WERI-Rb-1 (cell line): ENCODE data around the gene ARHGEF3.

Experiments used
- DNase-seq: peaks from one replicate; pipeline ENCODE4 v3.0.0-alpha.2; 2020
- H3K27ac ChIP-seq: fragments of 250-450 bp; sonication (Bioruptor Pico); 2 replicates; pipeline ENCODE4 v1.5.1; 2020; ENCODE audit warnings: mild to moderate bottlenecking, moderate library complexity
- H3K27me3 ChIP-seq: fragments of 250-450 bp; sonication (Bioruptor Pico); 2 replicates; pipeline ENCODE4 v1.5.1; 2021; ENCODE audit warnings: mild to moderate bottlenecking, low read depth, moderate library complexity; ENCODE audit not compliant: insufficient read depth, severe bottlenecking
- H3K36me3 ChIP-seq: fragments of 250-450 bp; sonication (Bioruptor Pico); 2 replicates; pipeline ENCODE4 v1.5.1; 2020; ENCODE audit warnings: mild to moderate bottlenecking, moderate library complexity
- H3K4me3 ChIP-seq: 2 replicates; pipeline ENCODE4 v1.5.1; 2011; ENCODE audit warnings: low read depth, mild to moderate bottlenecking, control low read depth, low read length
- H3K9me3 ChIP-seq: fragments of 250-450 bp; sonication (Bioruptor Pico); 2 replicates; pipeline ENCODE4 v1.5.1; 2021; ENCODE audit warnings: mild to moderate bottlenecking, moderate library complexity; ENCODE audit not compliant: severe bottlenecking
- CTCF ChIP-seq: IDR thresholded peaks from 2 replicates; pipeline ENCODE4 v1.5.1; 2011; ENCODE audit warnings: low read depth, mild to moderate bottlenecking, control low read depth, inconsistent platforms, low read length

ARHGEF3 gene

GRCh38 chr3:56691165-56692000 is 110.4 kb downstream of the ARHGEF3 start:
- DNase-seq = no peak
- Histone ChIP-seq H3K27ac (no peak overlapping the region), H3K36me3 (no peaks in the 10 kb centered on the region), H3K9me3 (no peaks in the 10 kb centered on the region), H3K27me3 (no peaks in the 10 kb centered on the region), H3K4me3 (no peak overlapping the region)
- TF ChIP-seq CTCF = no peak

- Histone ChIP-seq H3K27me3 (no peaks in the 10 kb centered on the region), H3K9me3 (no peaks in the 10 kb centered on the region), H3K4me3 (no peak overlapping the region), H3K27ac (no peak overlapping the region), H3K36me3 (no peaks in the 10 kb centered on the region)
- no peak for DNase-seq
- TF ChIP-seq CTCF = no peak
Measured at GRCh38 chr3:56689303-56689702, 112.4 kb downstream of the ARHGEF3 start.

DNA sequence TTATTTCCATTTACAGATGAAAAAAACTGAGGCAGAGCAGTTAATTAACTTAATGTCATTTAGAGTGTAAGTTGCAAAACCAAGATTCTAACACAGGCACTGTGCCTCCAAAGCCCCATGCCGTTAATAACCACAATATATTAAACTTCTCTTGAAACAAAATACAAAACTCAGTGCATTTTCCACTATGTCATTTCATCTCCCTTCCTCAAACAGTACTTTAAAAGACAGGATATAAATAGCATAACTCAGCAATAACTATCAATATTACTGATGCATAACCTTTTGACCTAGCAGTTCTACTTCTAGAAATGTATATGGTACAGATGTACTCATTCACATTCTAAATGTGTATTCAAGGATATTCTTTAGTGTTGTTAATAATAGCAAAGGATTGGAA is 113.6 kb downstream of the ARHGEF3 start:
- H3K27ac ChIP-seq = no peak overlapping the region
- H3K4me3 ChIP-seq = no peak overlapping the region
- DNase-seq = no peak
- TF ChIP-seq CTCF = no peak
- no peaks in the 10 kb centered on the region for H3K27me3 ChIP-seq
- H3K9me3 ChIP-seq = peaks cover 9% of the 10 kb centered on the region
- peaks cover 5% of the 10 kb centered on the region; the same call in 1 of the 2 replicates for H3K36me3 ChIP-seq

GRCh38 chr3:56684029-56684428 is 117.7 kb downstream of the ARHGEF3 start:
- H3K36me3 ChIP-seq = peaks cover 22% of the 10 kb centered on the region
- H3K4me3 ChIP-seq = no peak overlapping the region
- TF ChIP-seq CTCF = no peak
- H3K9me3 ChIP-seq = peaks cover 10% of the 10 kb centered on the region
- DNase-seq = no peak
- no peak overlapping the region for H3K27ac ChIP-seq
- no peaks in the 10 kb centered on the region for H3K27me3 ChIP-seq

DNA sequence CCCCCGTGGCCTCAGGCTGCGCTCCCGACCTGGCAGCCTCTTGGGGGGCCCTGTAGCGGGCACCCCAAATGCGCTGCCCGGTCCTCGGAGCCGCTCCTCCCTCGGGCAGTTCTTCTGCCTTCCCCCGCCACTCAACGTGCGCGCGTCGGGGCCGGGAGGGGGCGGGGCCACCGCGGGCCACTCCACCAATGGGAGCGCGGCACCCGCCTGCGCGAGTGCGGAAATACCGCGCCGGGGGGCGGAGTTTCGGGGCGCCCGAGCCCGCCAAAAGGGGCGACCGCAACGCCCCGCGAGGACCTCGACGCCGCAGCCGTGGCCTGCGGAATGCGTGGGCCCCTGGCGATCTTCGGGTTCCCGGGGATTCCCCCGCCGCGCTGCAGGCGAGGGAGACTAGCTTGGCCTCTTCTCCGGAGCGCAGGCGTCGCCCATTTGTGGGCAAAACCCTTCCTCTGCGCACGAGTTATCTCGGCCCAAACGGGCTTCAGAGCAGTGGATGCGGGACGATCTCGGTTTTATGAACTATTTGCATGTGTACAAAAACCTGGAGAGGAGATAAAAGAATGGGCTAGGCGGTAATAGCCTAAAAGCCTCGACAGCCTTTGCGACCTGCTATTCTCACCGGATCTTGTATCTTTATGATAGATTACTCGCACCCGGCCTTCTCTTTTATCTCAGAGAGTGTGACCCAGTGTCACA is 118.5 kb downstream of the ARHGEF3 start, which contains the start of gene TASOR:
Gene TASOR (minus strand): TSS at position 144 of the 696 bp plus-strand sequence. CDS start 259 bp downstream, outside the sequence.
- Histone ChIP-seq H3K27me3 (no peaks in the 10 kb centered on the region), H3K27ac (peak within 1 kb of the TSS; percentile 97), H3K36me3 (peaks cover 22% of the 10 kb centered on the region), H3K9me3 (peaks cover 10% of the 10 kb centered on the region), H3K4me3 (peak within 1 kb of the TSS; percentile 95)
- no peak for TF ChIP-seq CTCF
- DNase-seq = peak; percentile 81
